ENCODE results near the gene DLL4.

GRCh38 chr15:40943764-40944365 is 14.7 kb downstream of the DLL4 start:
- no peak for TF ChIP-seq POLR2AphosphoS5 (IDR thresholded peaks at IDR 0.05; ENCODE audit: low read depth, low read length)
- no peak for TF ChIP-seq POLR2A (IDR thresholded peaks at IDR 0.05; ENCODE audit: borderline replicate concordance, extremely low read depth, insufficient read depth, insufficient read length)
- no peak for TF ChIP-seq EZH2 (IDR thresholded peaks at IDR 0.05)
- no peak for TF ChIP-seq ZFX (IDR thresholded peaks at IDR 0.05)

Measured in HCT116 (cell line).